B cell (primary cell): ENCODE results near the gene ERAP2. TPM values are rescaled to one million over a fixed set of nuclear protein-coding genes. Genes with fewer than 3 reads are reported as not detected.

Source experiments
- ATAC-seq: fragments of 200-7000 bp; cut with Tn5 transposase; one replicate; pipeline ENCODE4 v1.10.0; 2021; ENCODE audit warnings: low read depth, mild to moderate bottlenecking, moderate number of reproducible peaks, moderate library complexity
- CTCF ChIA-PET: fragments of 350-600 bp; sonication (Branson Sonifier 250); formaldehyde crosslinking; loops from one replicate; lab custom pipeline; 2021; ENCODE audit warnings: antibody characterized with exemption, inconsistent platforms; lab: Charles Lee
- POLR2A ChIA-PET: fragments of 350-600 bp; sonication (Branson Sonifier 250); formaldehyde crosslinking; loops from one replicate; lab custom pipeline; 2021; ENCODE audit warnings: antibody characterized with exemption; lab: Charles Lee
- DNase-seq: peaks from one replicate; pipeline ENCODE4 v3.0.0; 2013
- H2AFZ ChIP-seq: 2 replicates; pipeline ENCODE4 v1.6.1; 2012; ENCODE audit warnings: mild to moderate bottlenecking, low read depth, low read length; ENCODE audit not compliant: insufficient read depth, poor library complexity, severe bottlenecking
- H3K27ac ChIP-seq, 2 donors: 1 replicate in 1 of 2; 2 replicates in 1 of 2; pipeline ENCODE4 v1.5.1; 2012 to 2013; ENCODE audit warnings: low read length in 2 of 2, mild to moderate bottlenecking in 2 of 2, moderate library complexity in 1 of 2
- H3K27me3 ChIP-seq, 4 experiments: fragments of 200-600 bp in 1 of 4; sonication (generic) in 1 of 4; replicated peaks in 1 of 4; 1 replicate in 2 of 4; 2 replicates in 2 of 4; pipeline versions ENCODE4 v1.6.1 to v1.7.0; 2013 to 2016; ENCODE audit warnings: low read length in 3 of 4, mild to moderate bottlenecking in 2 of 4, mixed read lengths in 1 of 4, moderate library complexity in 1 of 4; ENCODE audit not compliant: insufficient read depth in 4 of 4, control insufficient read depth in 3 of 4; ENCODE audit errors: control extremely low read depth in 1 of 4
- H3K36me3 ChIP-seq, 2 experiments: replicated peaks in 1 of 2; 1 replicate in 1 of 2; 2 replicates in 1 of 2; pipeline versions ENCODE4 v1.6.1 to v1.7.1; 2013; ENCODE audit warnings: low read length in 1 of 2; ENCODE audit not compliant: insufficient read depth in 2 of 2, control insufficient read depth in 1 of 2; ENCODE audit errors: control extremely low read depth in 1 of 2, extremely low read depth in 1 of 2
- H3K4me1 ChIP-seq, 2 donors: fragments of 200-600 bp in 1 of 2; sonication (generic) in 1 of 2; 1 replicate in 1 of 2; 2 replicates in 1 of 2; pipeline versions ENCODE4 v1.5.1 to v1.6.1; 2013 to 2017; ENCODE audit warnings: low read length in 2 of 2; ENCODE audit not compliant: control insufficient read depth in 2 of 2, insufficient read depth in 2 of 2
- H3K4me2 ChIP-seq: replicated peaks from 2 replicates; pipeline ENCODE3; 2012; ENCODE audit warnings: mild to moderate bottlenecking, low read depth, low read length; ENCODE audit not compliant: poor library complexity, severe bottlenecking
- H3K4me3 ChIP-seq, 5 experiments: fragments of 200-600 bp in 1 of 5; sonication (generic) in 1 of 5; 1 replicate in 3 of 5; 2 replicates in 2 of 5; pipeline versions ENCODE4 v1.5.1 to v1.7.0; 2011 to 2016; ENCODE audit warnings: low read length in 4 of 5, mild to moderate bottlenecking in 4 of 5, low read depth in 2 of 5, control low read depth in 1 of 5, moderate library complexity in 1 of 5; ENCODE audit not compliant: insufficient read depth in 1 of 5; ENCODE audit errors: control extremely low read depth in 1 of 5, extremely low read depth in 1 of 5
- H3K79me2 ChIP-seq: fragments of 200-600 bp; sonication (generic); one replicate; pipeline ENCODE4 v1.6.0; 2016; ENCODE audit warnings: low read length; ENCODE audit not compliant: control insufficient read depth, insufficient read depth
- H3K9ac ChIP-seq: fragments of 200-600 bp; sonication (generic); 2 replicates; pipeline ENCODE4 v1.6.1; 2017; ENCODE audit warnings: mild to moderate bottlenecking, low read length, moderate library complexity
- H3K9me3 ChIP-seq, 3 donors: one replicate each; pipeline versions ENCODE4 v1.6.1 to v1.7.1; 2013; ENCODE audit warnings: low read length in 2 of 3; ENCODE audit not compliant: control insufficient read depth in 2 of 3, insufficient read depth in 1 of 3; ENCODE audit errors: control extremely low read depth in 1 of 3
- H4K20me1 ChIP-seq: 2 replicates; pipeline ENCODE4 v1.6.0; 2012; ENCODE audit warnings: mild to moderate bottlenecking, low read length; ENCODE audit not compliant: insufficient read depth, control insufficient read depth, poor library complexity, severe bottlenecking
- H3K27ac Mint-ChIP-seq: one replicate; pipeline ENCODE4 v1.8.0; 2021; ENCODE audit warnings: mixed read lengths
- H3K27me3 Mint-ChIP-seq: one replicate; pipeline ENCODE4 v1.8.0; 2021; ENCODE audit warnings: mixed read lengths
- H3K4me1 Mint-ChIP-seq: one replicate; pipeline ENCODE4 v1.8.0; 2021; ENCODE audit warnings: mixed read lengths
- H3K4me3 Mint-ChIP-seq: one replicate; pipeline ENCODE4 v1.8.0; 2021; ENCODE audit warnings: mixed read lengths
- H3K9me3 Mint-ChIP-seq: one replicate; pipeline ENCODE4 v1.8.0; 2022; ENCODE audit warnings: mixed read lengths; ENCODE audit not compliant: insufficient read depth
- CTCF ChIP-seq: fragments of 200-600 bp; IDR thresholded peaks from one replicate; pipeline ENCODE4 v1.8.0; 2022; ENCODE audit warnings: antibody characterized with exemption, mild to moderate bottlenecking
- EZH2 ChIP-seq: IDR thresholded peaks from 2 replicates; pipeline ENCODE4 v1.6.1; 2012; ENCODE audit warnings: borderline replicate concordance, low read depth, mild to moderate bottlenecking, moderate library complexity, low read length; ENCODE audit not compliant: insufficient read depth, poor library complexity, severe bottlenecking
- WGBS: methylation state at CpG from one replicate; pipeline ENCODE4 v1.1.5; 2013; ENCODE audit warnings: missing lambda C conversion rate; ENCODE audit not compliant: insufficient coverage; 5-methylcytosine and 5-hydroxymethylcytosine counted together
- intact Hi-C: fragments of 100-400 bp; cut with micrococcal nuclease; formaldehyde crosslinking; loops from one replicate; pipeline ENCODE4 v1.10.0; 2022
- polyA plus RNA-seq: library from polyadenylated mRNA; depleted of rRNA; stranded (reverse); fragments of >200 nt; gene quantifications from 2 replicates; pipeline ENCODE4 v1.2.3, GENCODE V29; 2012
- total RNA-seq, 2 donors: library from RNA; stranded (reverse); fragments of 120-200 nt in 1 of 2; gene quantifications; 1 replicate in 1 of 2; 2 replicates in 1 of 2; pipeline versions ENCODE4 v1.2.3 to v1.2.4, GENCODE V29; 2013 to 2022

The ERAP2 gene
- total and polyA plus RNA-seq, 2 donors (not counting 1 experiment from before 2014, with no cell fraction given), result 18.5 to 74.2 TPM

GRCh38 chr5:96924016-96924443, 47.7 kb downstream of the ERAP2 start:
- Histone ChIP-seq H3K4me1 (peaks cover 21 to 28% of the 10 kb centered on the region in 2 donors), H4K20me1 (no peaks in the 10 kb centered on the region), H3K4me2 (no peak overlapping the region), H3K79me2 (peaks cover 4% of the 10 kb centered on the region), H3K27ac (peak overlapping the region in 1 of 2 donors; percentile 34), H2AFZ (no peak overlapping the region), H3K9me3 (peaks cover 0 to 4% (median 0%) of the 10 kb centered on the region in 3 donors), H3K36me3 (peaks cover 1 to 3% of the 10 kb centered on the region in 2 experiments), H3K4me3 (no peak overlapping the region), H3K27me3 (no peaks in the 10 kb centered on the region), H3K9ac (no peak overlapping the region)
- 84% methylated on average over 3 of the region's 3 CpGs for WGBS
- Mint-ChIP-seq H3K9me3 (no peaks in the 10 kb centered on the region), H3K27ac (peak overlapping the region; percentile 21), H3K4me3 (peak overlapping the region; percentile 17), H3K4me1 (peaks cover 58% of the 10 kb centered on the region), H3K27me3 (no peaks in the 10 kb centered on the region)
- no peak for ATAC-seq
- ChIA-PET POLR2A (interaction anchor here (0.7 to 1.0 kb wide), 2 partner anchors 26 to 259 kb away, joined by 4 read pairs; partner anchors contain the start of gene RIOK2), CTCF (interaction anchor here (1.0 to 2.6 kb wide), 5 partner anchors 9 to 55 kb away, joined by 3 to 12 read pairs (median 3); partner anchors contain the start of gene LNPEP)
- no peak for DNase-seq
- TF ChIP-seq CTCF, result no peak
- TF ChIP-seq EZH2, result no peak
- intact Hi-C loops, result no loop called here

DNA sequence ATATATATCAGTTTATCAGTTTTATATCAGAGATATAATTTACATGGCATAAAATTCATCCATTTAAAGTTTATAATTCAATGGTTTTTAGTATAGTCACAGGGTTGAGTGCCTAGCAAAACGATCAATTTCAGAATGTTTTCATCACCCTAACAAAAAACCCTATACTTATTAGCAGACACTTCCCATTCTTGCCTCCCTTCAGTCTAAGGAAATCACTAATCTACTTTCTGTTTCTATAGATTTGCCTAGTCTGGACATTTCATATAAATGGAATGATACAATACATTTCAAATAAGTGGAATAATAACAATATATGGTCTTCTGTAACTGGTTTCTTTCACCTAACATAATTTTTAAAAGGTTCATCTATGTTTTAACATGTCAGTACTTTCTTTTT, 50.0 kb downstream of the ERAP2 start:
- peaks cover 66% of the 10 kb centered on the region for H3K4me1 Mint-ChIP-seq
- H3K9me3 Mint-ChIP-seq, result no peaks in the 10 kb centered on the region
- peaks cover 26% of the 10 kb centered on the region in 2 donors for H3K4me1 ChIP-seq
- H3K27me3 ChIP-seq, result no peaks in the 10 kb centered on the region
- H3K36me3 ChIP-seq, result peaks cover 0 to 1% of the 10 kb centered on the region in 2 experiments
- ATAC-seq, result peak; percentile 29
- DNase-seq, result no peak
- intact Hi-C loops, result loop anchor here (1.0 kb wide), 1 partner anchor 8 kb away; no protein-coding TSS in a partner anchor
- peak overlapping the region; percentile 23 for H3K4me3 Mint-ChIP-seq
- peaks cover 0 to 4% (median 0%) of the 10 kb centered on the region in 3 donors for H3K9me3 ChIP-seq
- no CpG with 5 or more reads among the region's 1 CpG for WGBS
- ChIA-PET POLR2A (interaction anchor here (1.6 kb wide), 1 partner anchor 50 kb away, joined by 4 read pairs; no protein-coding TSS in a partner anchor), CTCF (interaction anchor here (2.6 kb wide), 1 partner anchor 57 kb away, joined by 12 read pairs; no protein-coding TSS in a partner anchor)
- peak overlapping the region; percentile 36 for H3K4me2 ChIP-seq
- TF ChIP-seq CTCF, result no peak
- TF ChIP-seq EZH2, result no peak
- H3K27ac ChIP-seq, result peak overlapping the region; percentile 4 to 16
- H3K4me3 ChIP-seq, result no peak overlapping the region
- no peaks in the 10 kb centered on the region for H4K20me1 ChIP-seq
- H3K79me2 ChIP-seq, result peaks cover 11% of the 10 kb centered on the region
- no peak overlapping the region for H3K9ac ChIP-seq
- no peak overlapping the region for H2AFZ ChIP-seq
- H3K27me3 Mint-ChIP-seq, result no peaks in the 10 kb centered on the region
- H3K27ac Mint-ChIP-seq, result no peak overlapping the region
